HG02970 (cell line): Measurements from ENCODE around the gene FAM50A.
"Not testable (repeated sequence)": the region's sequence is repeated elsewhere in the genome, so short reads cannot be mapped to it uniquely, and the experiment has no call there.

Experiments used
- ATAC-seq: cut with Tn5 transposase; IDR thresholded peaks from one replicate; pipeline ENCODE4 v1.9.1; 2021; ENCODE audit warnings: mild to moderate bottlenecking, moderate library complexity, moderate number of reproducible peaks; ENCODE audit not compliant: unreplicated experiment, low FRiP score

FAM50A gene

DNA sequence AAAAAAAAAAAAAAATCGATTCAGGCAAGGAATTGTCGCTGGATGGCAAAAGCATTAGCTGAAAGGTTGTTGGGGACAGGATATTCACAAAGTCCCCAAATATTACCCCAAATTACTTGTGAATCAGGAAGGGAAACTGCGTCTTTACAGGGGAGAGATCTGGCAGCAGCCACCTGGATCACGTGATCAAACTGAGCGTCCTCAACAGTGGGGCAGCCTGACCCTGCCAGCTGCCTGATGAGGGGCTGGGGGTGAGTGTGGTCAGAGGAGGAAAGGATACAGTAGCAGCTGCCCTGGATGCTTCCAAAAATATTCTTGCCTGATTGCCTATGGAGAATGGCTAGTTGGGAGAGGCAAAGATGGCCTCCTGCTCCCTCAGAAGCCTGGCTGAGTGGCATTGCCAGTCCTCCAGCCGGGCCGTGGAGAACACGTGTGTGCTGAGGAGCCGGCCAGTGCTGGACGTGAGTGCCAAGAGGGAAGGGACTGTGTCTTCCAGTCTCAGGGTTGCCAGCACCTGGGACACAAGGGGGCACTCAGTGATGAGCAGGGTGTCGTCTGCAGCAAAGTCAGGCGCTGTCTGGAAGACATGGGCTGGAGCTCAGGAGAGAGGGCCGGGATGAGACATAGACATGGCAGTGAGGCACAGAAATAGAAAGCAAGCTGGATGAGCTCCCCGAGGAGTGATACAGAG is 38.1 kb downstream of the FAM50A start:
- no peak for ATAC-seq

DNA sequence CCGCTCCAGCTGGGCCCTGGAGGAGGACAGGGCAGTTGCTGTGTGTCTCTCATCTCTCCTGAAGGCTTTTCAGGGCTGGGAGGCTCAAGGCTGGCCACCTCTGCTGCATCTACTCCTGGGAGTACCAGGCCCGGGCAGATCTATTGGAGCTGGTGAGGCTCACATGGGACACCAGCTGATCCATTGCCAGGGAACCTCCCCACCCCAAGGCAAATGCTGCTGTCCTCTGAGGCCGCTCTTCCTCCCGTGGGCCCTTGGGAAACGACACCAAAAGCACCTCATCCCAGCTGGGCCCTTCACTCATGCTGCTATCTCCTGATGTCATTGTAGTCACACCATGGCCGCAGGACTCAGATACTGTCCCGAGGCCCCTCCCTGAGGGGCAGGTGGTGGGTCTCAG is 38.8 kb downstream of the FAM50A start:
- ATAC-seq: no peak

DNA sequence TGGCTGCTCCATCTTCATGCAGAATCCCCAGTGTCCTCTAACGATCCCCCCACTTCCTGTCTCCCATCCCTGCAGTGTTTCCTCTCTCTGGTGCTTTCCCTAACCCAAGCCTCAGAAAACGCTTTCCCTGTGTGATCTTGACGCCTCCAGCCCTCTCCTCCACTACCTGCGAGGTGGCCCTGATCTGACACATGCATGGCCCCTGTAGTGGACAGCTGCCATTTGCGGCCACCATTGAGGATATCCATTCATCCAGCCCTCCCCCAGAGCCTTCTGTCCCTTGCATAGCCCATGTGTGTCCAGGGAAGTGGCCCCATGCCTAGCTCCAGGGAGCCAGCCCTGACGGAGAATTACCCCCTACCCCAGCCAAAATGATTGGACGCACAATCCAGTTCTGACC is 39.4 kb downstream of the FAM50A start:
- no peak for ATAC-seq

DNA sequence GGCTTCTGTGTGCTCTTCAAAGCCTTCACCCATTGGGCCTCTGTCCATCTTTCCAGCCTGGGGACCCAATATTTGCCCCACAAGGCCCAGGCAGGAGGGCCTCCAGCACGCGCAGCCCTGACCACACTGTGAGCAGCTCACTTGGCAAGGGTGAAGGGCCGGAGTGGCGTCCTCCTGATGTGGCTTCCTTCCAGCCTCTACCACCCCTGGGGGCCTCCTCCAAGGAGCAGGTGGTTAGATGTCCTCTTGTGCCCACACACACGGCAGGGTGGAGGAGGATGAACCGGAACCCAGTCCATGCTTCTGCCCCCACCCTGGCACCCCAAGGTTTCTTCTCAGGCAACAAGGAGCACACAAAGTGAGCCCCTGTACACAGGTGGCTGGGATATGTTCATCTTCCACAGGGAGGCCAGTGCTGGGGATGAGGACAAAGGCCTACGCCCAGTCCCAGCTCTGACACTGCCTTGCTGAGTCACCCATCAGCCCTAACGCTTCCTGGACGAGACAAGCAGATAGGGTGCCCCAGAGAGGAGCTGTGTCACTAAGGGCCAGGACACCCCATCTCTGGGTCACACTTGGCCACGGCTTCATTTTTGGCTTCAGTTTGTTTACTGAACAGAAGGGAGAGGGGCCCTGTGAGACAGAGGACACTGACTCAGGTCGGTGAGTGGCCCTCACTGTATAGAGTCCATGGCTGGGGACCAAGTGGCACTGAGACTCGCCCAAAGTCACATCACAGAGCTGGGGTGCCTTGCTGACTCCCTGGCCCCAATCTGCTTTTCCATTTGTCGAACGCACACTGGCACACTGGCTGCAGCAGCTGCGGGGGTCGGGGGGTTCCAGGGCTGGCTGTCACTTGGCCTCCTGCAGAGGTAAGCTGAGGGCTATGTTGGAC is 40.6 kb downstream of the FAM50A start:
- no peak for ATAC-seq

DNA sequence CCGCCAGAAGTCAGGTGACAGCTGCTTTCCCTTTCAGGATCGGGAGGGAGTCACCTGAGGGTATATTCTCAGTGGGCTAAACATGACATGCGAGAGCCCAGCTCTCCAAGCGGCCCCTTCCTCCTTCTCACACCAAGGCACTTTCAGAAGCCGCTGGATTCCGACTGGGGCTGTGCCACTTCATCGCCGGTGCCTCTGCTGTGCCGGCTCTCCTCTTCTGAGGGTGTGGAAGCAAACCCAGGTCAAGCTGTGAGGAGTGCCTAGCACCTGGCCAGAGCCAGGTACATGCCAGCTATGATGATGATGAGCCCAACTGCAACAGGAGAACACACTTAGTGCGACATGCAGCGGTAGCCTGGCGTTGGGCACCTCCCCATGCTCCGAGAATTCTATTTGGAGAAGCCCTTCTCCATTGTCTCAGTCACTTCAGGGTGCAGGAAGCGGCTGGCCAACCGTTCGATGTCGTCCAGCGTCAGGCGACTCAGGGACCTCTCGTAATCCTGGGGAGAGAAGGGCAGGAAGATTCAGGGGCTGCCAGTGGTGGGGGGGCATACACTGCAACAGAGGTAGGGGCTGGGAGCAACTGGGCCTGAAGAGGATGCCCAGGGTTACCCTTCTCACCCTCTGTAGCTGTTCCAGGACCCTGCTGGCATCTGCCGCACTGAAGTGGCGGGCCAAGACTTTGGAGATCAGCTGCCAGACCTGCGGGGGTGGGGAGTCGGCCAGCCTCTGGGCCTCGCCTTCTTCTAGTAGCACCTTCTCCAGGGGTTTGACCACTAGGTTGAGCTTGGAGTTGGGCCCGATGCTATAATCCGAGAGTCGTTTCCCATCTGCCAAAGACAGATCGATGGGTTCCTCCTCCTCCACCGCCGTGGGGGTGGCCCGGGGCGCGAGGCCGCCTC is 41.5 kb downstream of the FAM50A start:
- no peak for ATAC-seq

DNA sequence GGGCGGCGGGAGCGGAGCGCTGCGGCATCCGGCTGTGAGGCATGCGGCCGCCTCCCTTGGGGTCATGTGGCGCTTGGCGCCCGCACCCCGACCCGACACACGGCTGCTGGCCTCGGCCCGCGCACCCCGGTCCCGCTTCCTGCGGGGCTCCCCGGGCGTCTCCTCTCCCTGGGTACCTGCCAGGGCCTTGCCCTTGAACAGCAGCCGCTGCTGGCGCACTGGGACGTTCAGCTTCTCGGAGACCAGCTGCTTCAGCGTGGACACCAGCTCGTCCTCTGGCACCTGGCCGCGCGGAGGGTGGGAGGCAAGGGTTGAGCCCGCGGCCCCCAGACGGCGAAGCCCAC is 42.1 kb downstream of the FAM50A start:
- ATAC-seq: no peak

DNA sequence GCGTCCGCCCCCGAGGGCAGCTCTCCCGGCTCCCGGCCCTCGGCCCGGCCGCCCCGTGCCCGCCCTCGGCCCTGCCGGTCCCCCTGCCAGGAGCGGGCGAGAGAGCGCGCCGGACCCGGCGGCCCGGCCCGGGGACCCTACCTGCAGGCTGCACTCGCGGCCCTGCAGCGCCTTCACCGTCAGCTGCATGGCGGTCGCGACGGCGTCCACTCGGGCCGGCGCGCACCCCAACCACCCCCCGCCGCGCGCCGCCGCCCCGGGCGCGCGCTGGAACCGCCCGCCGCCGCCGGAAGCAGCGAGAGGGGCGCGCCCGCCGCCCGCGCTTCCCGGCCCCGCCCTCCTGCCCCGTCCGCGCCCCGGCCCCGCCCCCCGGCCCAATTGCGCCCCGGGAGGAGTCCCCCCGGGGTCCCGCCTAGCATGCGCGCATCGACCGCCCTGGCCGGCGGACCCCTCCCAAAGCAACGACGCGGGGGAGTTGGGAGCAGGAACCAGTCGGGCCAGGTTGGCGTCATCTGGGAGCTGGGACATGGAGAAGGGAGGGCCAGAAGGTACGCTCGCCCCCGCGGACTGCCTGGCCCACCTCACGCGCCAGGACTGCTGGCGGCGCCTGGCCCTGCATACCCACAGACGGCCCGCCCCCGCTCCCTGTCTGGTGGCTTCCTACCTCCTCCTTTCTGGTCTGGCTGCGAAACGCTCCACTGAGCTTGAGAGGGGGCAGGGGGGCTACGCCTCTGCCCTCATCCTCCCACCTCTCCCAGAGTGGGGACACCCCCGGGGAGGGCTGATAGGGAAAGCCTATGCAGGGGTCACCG is 42.7 kb downstream of the FAM50A start, which contains the start of gene UBL4A:
Gene UBL4A (minus strand): TSS at position 220 of the 812 bp plus-strand sequence. CDS start 31 bp downstream, at position 189.
- ATAC-seq: no peak

DNA sequence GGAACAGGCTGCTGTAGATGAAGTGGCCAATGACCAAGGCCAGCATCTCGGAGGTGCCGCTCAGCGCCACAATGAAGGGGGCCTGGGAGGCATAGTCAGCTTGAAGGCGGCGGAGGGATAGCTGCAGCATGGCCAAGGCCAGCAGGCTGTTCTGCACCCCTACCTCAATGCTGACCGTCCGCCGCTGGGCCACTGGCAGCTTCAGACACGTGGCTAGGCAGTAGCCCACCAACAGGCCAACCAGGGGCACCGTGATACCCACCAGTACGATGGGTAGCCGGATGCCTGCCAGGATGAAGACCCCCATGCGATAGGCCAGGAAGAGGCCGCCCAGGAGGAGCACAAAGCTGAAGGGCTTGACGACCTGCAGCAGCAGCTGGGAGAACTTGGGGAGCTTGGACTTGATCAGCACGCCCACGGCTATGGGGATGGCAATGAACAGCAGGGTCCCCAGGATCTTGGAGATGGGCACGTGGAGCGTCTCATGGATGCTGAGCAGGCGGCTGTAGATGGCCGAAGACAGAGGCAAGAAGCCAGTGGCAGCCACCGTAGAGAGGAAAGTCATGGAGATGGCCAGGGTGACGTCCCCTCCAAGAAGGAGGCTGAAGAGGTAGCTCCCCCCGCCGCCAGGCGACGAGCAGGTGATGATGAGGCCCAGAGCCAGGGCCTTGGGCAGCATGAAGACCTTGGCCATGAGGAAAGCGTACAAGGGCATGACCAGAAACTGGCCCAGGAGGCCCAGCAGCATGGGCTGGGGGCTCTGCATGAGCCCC is 43.8 kb downstream of the FAM50A start:
- no peak for ATAC-seq

DNA sequence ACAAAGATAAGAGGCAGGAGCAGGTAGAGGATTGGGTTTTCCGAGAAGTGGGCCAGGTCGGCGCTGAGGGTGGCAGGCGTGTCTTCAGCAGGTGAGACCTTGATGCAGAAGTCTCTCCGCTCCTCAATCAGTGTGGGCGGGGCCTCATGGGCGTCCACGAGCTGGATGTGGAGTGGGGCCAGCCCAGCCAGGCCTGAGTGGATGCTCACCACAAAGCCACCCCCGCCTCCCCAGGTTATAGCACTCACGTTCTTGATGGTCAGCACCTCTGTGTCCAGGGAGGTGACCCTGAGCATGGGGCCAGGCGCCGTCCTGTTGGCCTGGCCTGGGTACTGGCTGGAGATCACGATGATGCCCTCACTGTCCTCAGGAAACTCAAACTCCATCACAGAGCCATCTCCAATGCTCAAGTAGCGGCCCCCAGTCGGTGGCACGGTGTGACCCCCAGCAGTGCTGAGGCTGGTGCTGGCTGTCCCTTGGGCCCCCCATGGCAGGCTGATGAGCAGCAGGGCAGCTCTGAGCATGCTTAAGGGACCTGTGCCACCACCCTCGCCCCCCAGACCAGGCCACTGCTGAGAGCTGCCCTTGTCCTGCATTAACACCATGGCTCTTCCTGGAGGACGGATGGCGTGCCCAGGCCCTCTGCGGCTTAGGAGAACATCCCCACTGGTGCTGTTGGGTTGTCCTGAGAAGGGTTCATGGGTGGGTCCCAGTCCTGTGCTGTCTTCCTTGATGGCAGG is 44.6 kb downstream of the FAM50A start:
- ATAC-seq: no peak

DNA sequence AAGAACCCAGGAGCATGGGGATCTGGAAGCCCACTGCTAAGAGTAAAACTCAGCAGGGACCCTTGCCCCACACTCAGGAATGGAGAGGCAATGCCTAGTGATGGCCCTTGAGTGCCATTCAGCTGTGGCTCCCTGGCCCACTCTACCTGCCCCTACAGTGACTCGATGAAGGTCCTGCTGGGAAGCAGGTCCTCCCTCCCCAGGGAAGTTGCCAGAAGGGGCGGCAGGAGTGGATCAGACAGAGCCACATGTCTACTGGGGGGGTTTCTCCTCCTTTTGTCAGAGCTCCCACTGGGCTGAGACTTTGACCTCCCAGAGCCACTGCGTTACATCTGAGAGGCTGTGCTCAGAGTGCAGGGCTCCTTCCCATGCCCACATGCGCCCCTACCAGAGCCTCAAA is 45.2 kb downstream of the FAM50A start:
- ATAC-seq: no peak

DNA sequence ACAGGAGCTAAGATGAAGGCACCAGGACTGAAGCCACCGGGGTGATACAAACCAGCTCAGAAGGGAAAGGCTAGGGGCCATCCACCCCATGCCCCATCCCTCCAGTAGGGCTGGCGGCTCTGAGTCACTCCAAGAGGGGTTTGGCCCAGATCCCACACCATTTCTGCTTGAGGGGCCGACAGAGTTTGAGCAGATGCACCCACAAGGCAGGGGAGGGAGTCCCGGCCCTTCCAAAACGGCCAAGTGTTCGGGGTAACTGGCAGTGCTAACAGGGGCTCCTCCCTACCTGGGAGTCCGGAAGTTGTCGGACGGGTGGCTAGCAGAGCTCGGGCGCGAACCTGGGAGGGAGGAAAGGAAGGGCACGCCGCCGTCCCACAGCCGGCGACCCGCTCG is 46.1 kb downstream of the FAM50A start:
- ATAC-seq: peak; percentile 14

DNA sequence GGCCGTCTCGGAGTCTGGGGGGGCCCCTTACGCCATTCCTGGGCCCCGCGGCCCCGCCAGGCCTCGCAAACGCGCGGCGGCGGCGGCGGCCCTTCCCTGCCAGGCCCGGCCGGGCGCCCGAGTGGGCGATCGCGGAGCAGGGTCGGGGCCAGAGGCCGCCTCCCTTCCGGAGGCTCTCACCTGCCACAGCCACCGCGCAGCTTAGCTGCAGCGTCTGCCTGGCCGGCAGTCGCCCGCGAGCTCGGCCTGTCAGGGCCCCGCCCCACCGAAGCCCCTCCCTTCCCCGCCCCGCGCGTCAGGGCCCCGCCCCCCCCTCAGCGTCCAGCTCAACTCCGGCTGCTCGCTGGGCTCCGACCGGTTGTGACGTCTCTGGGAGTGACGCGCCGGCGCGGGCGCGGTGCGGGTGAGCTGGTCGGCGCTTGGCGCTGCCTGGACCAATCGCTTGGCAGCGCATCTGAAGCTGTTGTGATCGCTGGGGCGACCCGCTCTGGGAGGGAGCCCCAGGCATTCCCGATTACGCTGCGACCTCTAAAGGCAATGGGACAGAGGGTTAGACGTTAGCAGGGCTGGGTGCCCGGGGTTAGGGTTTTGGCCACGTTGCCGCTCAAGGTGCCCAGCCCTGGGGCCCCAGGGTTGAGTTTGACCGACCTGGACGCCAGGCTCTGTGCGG is 46.6 kb downstream of the FAM50A start, which contains the start of gene SLC10A3:
Gene SLC10A3 (minus strand): TSS at position 216 of the 670 bp plus-strand sequence. CDS start 1,689 bp downstream, outside the sequence.
- peak; percentile 55 for ATAC-seq

DNA sequence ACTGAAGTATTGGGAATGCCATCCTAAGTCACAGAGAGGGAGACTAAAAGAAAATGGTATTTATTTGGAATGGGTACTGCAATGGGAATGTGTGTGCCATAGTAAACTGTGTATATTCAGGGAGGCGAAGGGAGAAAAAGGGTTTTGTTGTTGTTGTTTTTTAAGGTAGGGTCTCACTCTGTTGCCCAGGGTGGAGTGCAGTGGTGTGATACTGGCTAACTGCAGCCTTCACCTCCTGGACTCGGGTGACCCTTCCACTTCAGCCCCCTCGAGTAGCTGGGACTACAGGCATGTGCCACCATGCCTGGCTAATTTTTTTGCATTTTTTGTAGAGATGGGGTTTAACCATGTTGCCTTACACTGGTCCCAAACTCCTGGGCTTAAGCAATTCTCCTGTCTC is 50.8 kb downstream of the FAM50A start:
- no peak for ATAC-seq

DNA sequence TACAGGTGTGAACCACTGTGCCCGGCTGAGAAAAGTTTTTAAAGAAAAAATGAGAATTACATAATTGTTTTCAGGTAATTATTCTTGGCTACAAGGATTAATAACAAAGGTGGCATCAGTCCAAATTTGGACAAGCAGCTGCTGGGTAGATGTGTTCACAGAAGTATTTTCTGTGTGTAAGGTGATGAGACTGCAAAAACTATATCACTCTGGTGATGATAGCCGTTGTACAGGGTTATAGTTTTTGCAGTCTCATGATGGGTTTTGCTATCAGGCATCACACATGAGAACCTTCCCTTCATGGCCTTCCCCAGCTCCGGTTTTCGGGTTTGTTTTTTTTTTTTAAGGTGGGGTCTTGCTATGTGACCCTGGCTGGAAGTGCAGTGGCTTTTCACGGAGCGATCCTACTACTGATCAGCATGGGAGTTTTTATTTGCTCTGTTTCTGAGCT is 51.6 kb downstream of the FAM50A start:
- ATAC-seq: no peak

DNA sequence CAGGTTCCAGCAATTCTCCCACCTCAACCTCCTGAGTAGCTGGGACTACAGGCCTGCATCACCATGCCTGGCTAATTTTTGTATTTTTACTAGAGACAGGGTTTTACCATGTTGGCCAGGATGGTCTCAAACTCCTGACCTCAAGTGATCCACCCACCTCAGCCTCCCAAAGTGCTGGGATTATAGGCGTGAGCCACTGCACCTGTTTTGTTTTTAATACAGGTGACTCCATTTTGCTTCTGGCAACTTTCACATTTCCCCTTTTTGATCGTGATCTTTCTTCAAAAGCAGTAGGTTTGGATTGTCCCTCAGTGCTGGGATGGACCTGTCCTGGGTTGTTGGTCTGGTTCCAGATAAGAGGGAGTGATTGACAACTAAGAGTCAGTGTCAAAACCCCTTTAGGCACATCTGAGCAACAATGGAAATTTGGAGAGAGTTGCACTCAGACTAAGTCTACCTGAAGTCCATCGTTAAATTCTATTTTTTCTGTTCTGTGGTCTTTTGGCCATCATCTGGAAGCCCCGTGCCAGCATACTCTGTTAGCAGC is 52.7 kb downstream of the FAM50A start:
- not testable (repeated sequence) for ATAC-seq
